ENCODE measurements around the gene VRK1.

VRK1 gene

GRCh38 chr14:96806836-96807235 lies 9.7 kb downstream of the VRK1 start:
- H3K9me3 ChIP-seq (replicated peaks in 1 of 11), result peaks cover 0 to 37% (median 29%) of the 10 kb centered on the region in 11 experiments; a peak in 19 of 22 replicates
- peaks cover 0 to 74% (median 34%) of the 10 kb centered on the region in 11 experiments; a peak in 14 of 22 replicates for H4K20me1 ChIP-seq
- H3K4me3 ChIP-seq, result no peak overlapping the region
- TF ChIP-seq Cebpa-rat (IDR thresholded peaks at IDR 0.05), result no peak
- no peaks in the 10 kb centered on the region for H3K27me3 ChIP-seq
- no peak overlapping the region for H3K9ac ChIP-seq
- peaks cover 0 to 6% (median 2%) of the 10 kb centered on the region in 10 experiments; a peak in 10 of 20 replicates for H3K4me1 ChIP-seq
- H3K36me3 ChIP-seq, result peaks cover 4 to 90% (median 48%) of the 10 kb centered on the region in 11 experiments; a peak in 19 of 22 replicates
- H3K4me2 ChIP-seq, result no peak overlapping the region
- H3K27ac ChIP-seq, result no peak overlapping the region

- peak in 8 of 11 experiments; percentile 14 to 85 (median 60); a peak in 10 of 22 replicates for TF ChIP-seq Cebpa-rat (IDR thresholded peaks at IDR 0.05)
- Histone ChIP-seq H3K36me3 (peaks cover 4 to 86% (median 52%) of the 10 kb centered on the region in 11 experiments; a peak in 19 of 22 replicates), H3K27ac (no peak overlapping the region), H3K4me2 (no peak overlapping the region), H3K9ac (no peak overlapping the region), H3K4me1 (peaks cover 0 to 18% (median 13%) of the 10 kb centered on the region in 10 experiments; a peak in 16 of 20 replicates), H3K27me3 (no peaks in the 10 kb centered on the region), H3K9me3 (replicated peaks in 1 of 11) (peaks cover 0 to 47% (median 30%) of the 10 kb centered on the region in 11 experiments; a peak in 19 of 22 replicates), H3K4me3 (no peak overlapping the region), H4K20me1 (peaks cover 0 to 65% (median 28%) of the 10 kb centered on the region in 11 experiments; a peak in 13 of 22 replicates)
Observed at GRCh38 chr14:96808619-96809406, 11.6 kb downstream of the VRK1 start.

GRCh38 chr14:96811265-96811664 lies 14.1 kb downstream of the VRK1 start:
- H3K4me3 ChIP-seq, result no peak overlapping the region
- H3K9ac ChIP-seq, result no peak overlapping the region
- no peaks in the 10 kb centered on the region for H3K27me3 ChIP-seq
- peaks cover 4 to 86% (median 52%) of the 10 kb centered on the region in 11 experiments; a peak in 19 of 22 replicates for H3K36me3 ChIP-seq
- peaks cover 0 to 55% (median 12%) of the 10 kb centered on the region in 11 experiments; a peak in 12 of 22 replicates for H4K20me1 ChIP-seq
- no peak for TF ChIP-seq Cebpa-rat (IDR thresholded peaks at IDR 0.05)
- H3K27ac ChIP-seq, result no peak overlapping the region
- peaks cover 0 to 22% (median 13%) of the 10 kb centered on the region in 10 experiments; a peak in 16 of 20 replicates for H3K4me1 ChIP-seq
- H3K4me2 ChIP-seq, result peak overlapping the region in 1 of 11 experiments; percentile 50; a peak in 1 of 22 replicates
- H3K9me3 ChIP-seq (replicated peaks in 1 of 11), result peaks cover 0 to 47% (median 33%) of the 10 kb centered on the region in 11 experiments; a peak in 19 of 22 replicates

- Histone ChIP-seq H3K27ac (peak overlapping the region in 3 of 11 experiments; percentile 3 to 25 (median 15); a peak in 3 of 22 replicates), H3K27me3 (no peaks in the 10 kb centered on the region), H3K4me1 (peaks cover 0 to 23% (median 13%) of the 10 kb centered on the region in 10 experiments; a peak in 16 of 20 replicates), H4K20me1 (peaks cover 0 to 53% (median 7%) of the 10 kb centered on the region in 11 experiments; a peak in 11 of 22 replicates), H3K36me3 (peaks cover 4 to 83% (median 48%) of the 10 kb centered on the region in 11 experiments; a peak in 19 of 22 replicates), H3K9ac (no peak overlapping the region), H3K4me2 (peak overlapping the region in 7 of 11 experiments; percentile 6 to 50 (median 33); a peak in 14 of 22 replicates), H3K4me3 (no peak overlapping the region), H3K9me3 (replicated peaks in 1 of 11) (peaks cover 0 to 47% (median 33%) of the 10 kb centered on the region in 11 experiments; a peak in 19 of 22 replicates)
- TF ChIP-seq Cebpa-rat (IDR thresholded peaks at IDR 0.05), result no peak
Observed at GRCh38 chr14:96811985-96812667, 14.9 kb downstream of the VRK1 start.

GRCh38 chr14:96816281-96816680 lies 19.1 kb downstream of the VRK1 start:
- H4K20me1 ChIP-seq, result peaks cover 0 to 54% (median 8%) of the 10 kb centered on the region in 11 experiments; a peak in 12 of 22 replicates
- peaks cover 0 to 23% (median 13%) of the 10 kb centered on the region in 10 experiments; a peak in 16 of 20 replicates for H3K4me1 ChIP-seq
- TF ChIP-seq Cebpa-rat (IDR thresholded peaks at IDR 0.05), result no peak
- no peak overlapping the region for H3K4me3 ChIP-seq
- H3K27me3 ChIP-seq, result no peaks in the 10 kb centered on the region
- peaks cover 3 to 74% (median 33%) of the 10 kb centered on the region in 11 experiments; a peak in 18 of 22 replicates for H3K36me3 ChIP-seq
- H3K27ac ChIP-seq, result no peak overlapping the region; a peak in 1 of 22 replicates
- H3K9ac ChIP-seq, result no peak overlapping the region
- H3K4me2 ChIP-seq, result no peak overlapping the region; a peak in 1 of 22 replicates
- peaks cover 0 to 27% (median 9%) of the 10 kb centered on the region in 11 experiments; a peak in 8 of 22 replicates for H3K9me3 ChIP-seq (replicated peaks in 1 of 11)

GRCh38 chr14:96817750-96818666 lies 20.8 kb downstream of the VRK1 start:
- Histone ChIP-seq H3K36me3 (peaks cover 3 to 77% (median 34%) of the 10 kb centered on the region in 11 experiments; a peak in 18 of 22 replicates), H3K4me3 (no peak overlapping the region), H3K9me3 (replicated peaks in 1 of 11) (peaks cover 0 to 19% (median 10%) of the 10 kb centered on the region in 11 experiments; a peak in 9 of 22 replicates), H3K27me3 (no peaks in the 10 kb centered on the region), H3K9ac (no peak overlapping the region), H4K20me1 (peaks cover 0 to 61% (median 8%) of the 10 kb centered on the region in 11 experiments; a peak in 14 of 22 replicates), H3K4me1 (peaks cover 0 to 9% (median 0%) of the 10 kb centered on the region in 10 experiments; a peak in 4 of 20 replicates), H3K4me2 (no peak overlapping the region), H3K27ac (no peak overlapping the region)
- TF ChIP-seq Cebpa-rat (IDR thresholded peaks at IDR 0.05), result no peak

- Histone ChIP-seq H3K36me3 (peaks cover 5 to 63% (median 37%) of the 10 kb centered on the region in 11 experiments; a peak in 19 of 22 replicates), H3K27me3 (no peaks in the 10 kb centered on the region), H3K4me3 (no peak overlapping the region), H3K4me1 (peaks cover 0 to 3% (median 0%) of the 10 kb centered on the region in 10 experiments; a peak in 1 of 20 replicates), H3K4me2 (no peak overlapping the region), H3K9me3 (replicated peaks in 1 of 11) (peaks cover 6 to 22% (median 13%) of the 10 kb centered on the region in 11 experiments; a peak in 13 of 22 replicates), H4K20me1 (peaks cover 0 to 74% (median 16%) of the 10 kb centered on the region in 11 experiments; a peak in 15 of 22 replicates), H3K9ac (no peak overlapping the region), H3K27ac (no peak overlapping the region)
- TF ChIP-seq Cebpa-rat (IDR thresholded peaks at IDR 0.05), result no peak
Observed at GRCh38 chr14:96821501-96821900, 24.3 kb downstream of the VRK1 start.

Measured in BLaER1 treated with 17β-estradiol and CSF1 and Interleukin-3, amounts not matched to agents 10 nM and 100 nM (cell line).